WI38 (cell line): ENCODE results near the gene KCMF1.

Experiments used
- H3K4me3 ChIP-seq: 2 replicates; pipeline ENCODE4 v1.5.1; 2011; ENCODE audit warnings: low read depth, mild to moderate bottlenecking, control low read depth, low read length
- CTCF ChIP-seq: IDR thresholded peaks from 2 replicates; pipeline ENCODE4 v1.5.1; 2012; ENCODE audit warnings: low read depth, mild to moderate bottlenecking, control low read depth, low read length

KCMF1 gene

GRCh38 chr2:85106489-85107180, 135.7 kb downstream of the KCMF1 start:
- no peak overlapping the region for H3K4me3 ChIP-seq
- no peak for TF ChIP-seq CTCF
